ENCODE measurements around the gene APBA1.

The APBA1 gene

GRCh38 chr9:69556707-69557106 lies 115.5 kb downstream of the APBA1 start:
- Histone ChIP-seq H3K4me1 (ENCODE audit: control insufficient read depth in 1 of 2, insufficient read depth in 1 of 2, low read depth in 1 of 2, low read length in 1 of 2) (no peaks in the 10 kb centered on the region), H3K27me3 (peaks cover 17% of the 10 kb centered on the region), H3K36me3 (no peaks in the 10 kb centered on the region), H3K27ac (no peak overlapping the region), H3K9me3 (no peaks in the 10 kb centered on the region), H3K4me3 (ENCODE audit: low read depth in 1 of 2, low read length in 1 of 2) (no peak overlapping the region)
- no peak for TF ChIP-seq CTCF (IDR thresholded peaks at IDR 0.05)

GRCh38 chr9:69555802-69556201 lies 116.4 kb downstream of the APBA1 start:
- Histone ChIP-seq H3K9me3 (no peaks in the 10 kb centered on the region), H3K36me3 (no peaks in the 10 kb centered on the region), H3K27ac (no peak overlapping the region), H3K4me1 (ENCODE audit: control insufficient read depth in 1 of 2, insufficient read depth in 1 of 2, low read depth in 1 of 2, low read length in 1 of 2) (no peaks in the 10 kb centered on the region), H3K27me3 (peaks cover 19% of the 10 kb centered on the region), H3K4me3 (ENCODE audit: low read depth in 1 of 2, low read length in 1 of 2) (no peak overlapping the region)
- no peak for TF ChIP-seq CTCF (IDR thresholded peaks at IDR 0.05)

GRCh38 chr9:69554945-69555344 lies 117.2 kb downstream of the APBA1 start:
- Histone ChIP-seq H3K27me3 (peaks cover 19% of the 10 kb centered on the region), H3K4me1 (ENCODE audit: control insufficient read depth in 1 of 2, insufficient read depth in 1 of 2, low read depth in 1 of 2, low read length in 1 of 2) (no peaks in the 10 kb centered on the region), H3K27ac (no peak overlapping the region), H3K4me3 (ENCODE audit: low read depth in 1 of 2, low read length in 1 of 2) (no peak overlapping the region), H3K9me3 (no peaks in the 10 kb centered on the region), H3K36me3 (no peaks in the 10 kb centered on the region)
- no peak for TF ChIP-seq CTCF (IDR thresholded peaks at IDR 0.05)

- no peaks in the 10 kb centered on the region for H3K9me3 ChIP-seq
These were observed 122.6 kb downstream of the APBA1 start for GRCh38 chr9:69549310-69550202.

GRCh38 chr9:69548681-69549080 lies 123.5 kb downstream of the APBA1 start:
- peaks cover 36% of the 10 kb centered on the region for H3K27me3 ChIP-seq
- no peak for TF ChIP-seq CTCF (IDR thresholded peaks at IDR 0.05)
- H3K9me3 ChIP-seq: no peaks in the 10 kb centered on the region
- H3K27ac ChIP-seq: no peak overlapping the region
- no peak overlapping the region for H3K4me3 ChIP-seq (ENCODE audit: low read depth in 1 of 2, low read length in 1 of 2)
- no peaks in the 10 kb centered on the region for H3K36me3 ChIP-seq
- H3K4me1 ChIP-seq (ENCODE audit: control insufficient read depth in 1 of 2, insufficient read depth in 1 of 2, low read depth in 1 of 2, low read length in 1 of 2): peaks cover 13 to 28% of the 10 kb centered on the region in 2 experiments

More at GRCh38 chr9:69549310-69550202, 122.6 kb downstream of the APBA1 start:
- no peak overlapping the region for H3K27ac ChIP-seq
- H3K4me1 ChIP-seq (ENCODE audit: control insufficient read depth in 1 of 2, insufficient read depth in 1 of 2, low read depth in 1 of 2, low read length in 1 of 2): peaks cover 13 to 28% of the 10 kb centered on the region in 2 experiments
- no peak overlapping the region for H3K4me3 ChIP-seq (ENCODE audit: low read depth in 1 of 2, low read length in 1 of 2)
- H3K36me3 ChIP-seq: no peaks in the 10 kb centered on the region
- H3K27me3 ChIP-seq: peaks cover 36% of the 10 kb centered on the region
- no peak for TF ChIP-seq CTCF (IDR thresholded peaks at IDR 0.05)
